ENCODE measurements around the gene CORO7.
A peak's percentile ranks its signal among the peaks of the same experiment; 100 is the strongest.

The CORO7 gene

DNA sequence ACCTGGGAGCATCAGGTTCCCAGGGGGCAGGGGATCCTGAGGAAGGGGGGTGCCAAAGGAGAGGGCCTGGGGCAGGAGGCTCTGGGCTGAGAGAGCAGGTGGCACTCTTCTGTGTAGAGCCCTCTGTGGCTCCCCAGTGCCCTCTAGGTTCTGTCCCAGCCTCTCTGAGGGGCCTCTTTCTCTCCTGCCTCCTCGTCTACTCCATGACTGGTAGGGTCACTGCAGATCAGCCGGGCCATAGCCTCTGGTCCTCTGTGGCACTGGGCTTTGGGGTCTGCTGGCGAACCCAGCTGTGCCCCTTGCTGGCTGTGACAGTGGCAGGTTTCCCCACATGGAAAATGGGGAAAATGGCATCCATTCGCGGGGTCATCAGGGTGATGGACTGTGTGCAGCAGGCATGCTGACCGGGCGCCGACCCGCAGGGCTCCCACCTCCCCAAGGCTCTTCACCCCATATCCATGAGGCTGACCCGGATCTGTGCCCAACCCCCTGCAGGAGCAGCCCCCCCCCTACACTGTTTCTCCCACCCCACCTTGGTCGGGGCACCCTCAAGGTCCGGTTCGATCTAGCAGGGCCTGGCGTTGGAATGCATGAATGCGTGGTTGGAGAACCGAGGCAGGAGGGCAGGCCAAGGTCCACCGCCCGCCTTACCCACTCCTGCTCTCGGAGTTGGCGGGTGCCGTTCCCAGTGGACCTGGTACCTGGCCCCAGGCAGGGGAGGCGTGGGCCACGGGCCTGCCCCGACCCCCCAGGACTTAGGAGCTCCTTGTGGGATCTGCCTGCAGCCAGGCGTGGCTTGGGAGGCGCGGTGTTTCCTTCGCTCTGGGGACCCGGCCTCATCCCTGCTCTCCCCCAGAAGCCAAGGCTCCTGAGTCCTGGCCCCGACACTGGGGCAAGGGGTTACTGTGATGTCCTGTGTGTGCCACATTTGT lies 94.0 kb downstream of the CORO7 start:
- no peaks in the 10 kb centered on the region for H3K36me3 Mint-ChIP-seq
- ATAC-seq (ENCODE audit: low read depth) (no peak), DNase-seq (ENCODE audit: low spot score in 2 of 2) (no peak)
- peaks cover 11% of the 10 kb centered on the region for H3K4me1 Mint-ChIP-seq
- no peak overlapping the region for H3K4me3 Mint-ChIP-seq
- H3K27ac Mint-ChIP-seq = no peak overlapping the region
- H3K27me3 Mint-ChIP-seq = peaks cover 2% of the 10 kb centered on the region
- H3K9me3 Mint-ChIP-seq = no peaks in the 10 kb centered on the region

DNA sequence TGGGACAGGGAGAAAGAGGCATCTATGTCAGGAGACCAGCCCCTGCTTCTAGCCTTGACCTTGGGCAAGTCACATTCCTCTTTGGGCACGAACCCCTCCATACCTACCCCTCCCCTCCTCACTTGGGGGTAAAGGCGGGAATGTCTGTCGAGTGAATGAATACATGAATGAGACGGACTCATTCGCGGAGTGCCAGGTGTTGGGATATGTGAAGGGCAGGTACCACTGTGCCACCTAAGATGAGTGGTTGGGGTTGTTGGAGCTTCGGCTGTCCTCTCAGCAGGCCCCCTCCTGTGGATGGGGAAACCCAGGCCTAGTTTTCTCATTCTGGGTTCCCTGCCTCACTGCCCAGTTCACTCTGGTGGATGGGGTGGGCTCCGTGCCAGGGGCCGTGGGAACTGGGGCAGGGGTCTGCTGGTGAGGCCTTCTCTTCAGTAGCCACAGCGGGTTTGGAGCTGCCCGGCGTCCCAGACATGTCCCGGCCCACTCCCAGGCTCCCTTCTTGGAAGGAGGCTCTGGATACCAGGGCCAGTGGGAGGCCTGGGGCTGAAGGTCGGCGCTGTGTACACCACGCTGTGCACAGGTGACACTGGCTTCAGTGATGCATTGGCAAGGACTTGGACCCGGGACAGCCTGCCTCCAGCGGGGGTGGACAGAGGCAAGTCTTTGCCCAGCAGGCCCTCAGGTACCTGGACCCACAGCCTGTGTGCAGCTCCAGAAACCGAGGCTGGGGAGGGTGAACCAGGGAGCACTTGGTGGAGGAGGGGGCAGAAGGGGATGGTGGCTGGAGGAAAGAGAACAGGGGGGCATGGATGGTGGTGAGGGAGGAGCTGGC lies 94.9 kb downstream of the CORO7 start:
- no peaks in the 10 kb centered on the region for H3K9me3 Mint-ChIP-seq
- ATAC-seq (ENCODE audit: low read depth) (no peak), DNase-seq (ENCODE audit: low spot score in 2 of 2) (no peak)
- no peaks in the 10 kb centered on the region for H3K36me3 Mint-ChIP-seq
- H3K27ac Mint-ChIP-seq = no peak overlapping the region
- peaks cover 2% of the 10 kb centered on the region for H3K27me3 Mint-ChIP-seq
- H3K4me1 Mint-ChIP-seq = peaks cover 11% of the 10 kb centered on the region
- no peak overlapping the region for H3K4me3 Mint-ChIP-seq

DNA sequence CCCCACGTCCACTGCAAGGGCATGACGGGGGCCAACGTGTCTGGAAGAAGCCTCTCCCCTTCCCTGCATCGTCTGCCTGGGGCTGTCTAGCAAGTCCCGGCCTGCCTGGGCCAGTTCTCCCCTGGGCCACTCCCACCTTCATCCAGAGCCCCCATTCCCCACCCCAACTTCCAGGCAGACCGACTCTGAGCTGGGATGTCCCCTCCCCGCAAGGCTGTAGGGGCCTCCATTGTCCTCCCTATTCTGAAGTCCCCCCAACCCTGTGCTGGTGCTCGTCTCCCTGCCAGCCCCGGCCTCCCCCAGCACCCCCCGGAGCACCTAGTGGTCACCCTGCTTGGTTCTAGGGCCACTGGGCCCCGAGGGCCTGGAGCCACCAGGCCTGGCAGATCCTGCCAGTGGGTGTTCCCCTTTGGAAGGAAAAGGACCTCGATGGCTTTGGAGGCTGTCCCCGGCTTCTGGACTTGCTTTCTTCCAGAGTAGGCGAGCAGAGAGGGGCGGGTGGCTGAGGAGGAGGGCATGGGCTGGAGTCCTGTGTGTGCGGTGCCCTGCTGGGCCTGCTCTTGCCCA lies 95.7 kb downstream of the CORO7 start:
- ATAC-seq (ENCODE audit: low read depth) (no peak), DNase-seq (ENCODE audit: low spot score in 2 of 2) (no peak)
- H3K9me3 Mint-ChIP-seq = no peaks in the 10 kb centered on the region
- peaks cover 2% of the 10 kb centered on the region for H3K27me3 Mint-ChIP-seq
- H3K4me1 Mint-ChIP-seq = peaks cover 11% of the 10 kb centered on the region
- H3K36me3 Mint-ChIP-seq = no peaks in the 10 kb centered on the region
- H3K4me3 Mint-ChIP-seq = no peak overlapping the region
- H3K27ac Mint-ChIP-seq = no peak overlapping the region

DNA sequence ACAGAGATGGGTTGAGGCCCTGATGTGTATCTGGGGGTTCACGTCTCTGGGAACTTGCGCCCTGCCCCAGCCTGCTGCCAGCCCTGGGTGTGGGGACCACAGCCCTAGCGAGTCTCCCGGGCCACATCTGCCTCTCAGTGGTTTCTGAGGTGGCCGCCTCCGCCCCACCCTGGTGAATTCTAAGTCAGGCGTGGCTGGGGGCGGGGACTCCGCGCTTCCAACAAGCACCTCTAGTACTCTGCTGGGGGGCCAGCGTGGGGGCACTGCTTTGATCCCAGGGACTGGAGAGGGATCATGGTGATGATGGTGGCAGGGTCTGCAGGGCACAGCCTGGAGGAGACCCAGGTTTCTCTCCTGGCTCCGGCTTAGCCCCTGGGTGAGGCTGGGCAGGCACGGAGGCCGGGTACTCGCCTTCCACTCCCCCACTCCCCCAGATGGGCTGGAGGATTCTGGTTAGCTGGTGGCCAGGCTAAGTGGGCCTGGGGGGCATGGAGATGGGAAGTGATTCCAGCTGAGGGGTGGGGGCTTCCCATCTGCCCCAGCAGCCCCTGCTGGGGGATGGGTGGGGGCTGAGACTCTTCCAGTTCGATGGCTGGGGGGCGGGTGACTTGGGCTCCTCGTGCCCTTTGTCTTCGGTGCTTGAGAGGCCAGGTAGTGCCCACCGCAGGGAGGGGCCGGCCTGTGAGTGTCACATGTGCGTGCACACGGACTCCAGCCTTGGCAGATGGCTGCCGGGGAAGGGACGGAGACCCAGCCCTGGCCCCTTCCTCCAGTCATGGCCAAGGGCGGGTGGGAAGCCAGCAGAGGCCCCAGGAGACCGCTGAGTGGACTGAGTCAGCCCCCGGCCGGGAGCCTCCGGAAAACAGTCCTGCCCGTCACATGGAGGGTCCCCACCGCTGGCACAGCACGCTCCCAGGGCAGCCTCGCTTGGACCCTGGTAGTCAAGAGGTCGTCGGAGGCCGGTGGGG lies 96.7 kb downstream of the CORO7 start:
- no peak overlapping the region for H3K27ac Mint-ChIP-seq
- H3K9me3 Mint-ChIP-seq = no peaks in the 10 kb centered on the region
- DNase-seq (ENCODE audit: low spot score in 2 of 2) (peak; percentile 66 to 69), ATAC-seq (ENCODE audit: low read depth) (peak; percentile 91)
- peak overlapping the region; percentile 59 for H3K4me3 Mint-ChIP-seq
- H3K36me3 Mint-ChIP-seq = no peaks in the 10 kb centered on the region
- H3K27me3 Mint-ChIP-seq = peaks cover 2% of the 10 kb centered on the region
- H3K4me1 Mint-ChIP-seq = peaks cover 8% of the 10 kb centered on the region

DNA sequence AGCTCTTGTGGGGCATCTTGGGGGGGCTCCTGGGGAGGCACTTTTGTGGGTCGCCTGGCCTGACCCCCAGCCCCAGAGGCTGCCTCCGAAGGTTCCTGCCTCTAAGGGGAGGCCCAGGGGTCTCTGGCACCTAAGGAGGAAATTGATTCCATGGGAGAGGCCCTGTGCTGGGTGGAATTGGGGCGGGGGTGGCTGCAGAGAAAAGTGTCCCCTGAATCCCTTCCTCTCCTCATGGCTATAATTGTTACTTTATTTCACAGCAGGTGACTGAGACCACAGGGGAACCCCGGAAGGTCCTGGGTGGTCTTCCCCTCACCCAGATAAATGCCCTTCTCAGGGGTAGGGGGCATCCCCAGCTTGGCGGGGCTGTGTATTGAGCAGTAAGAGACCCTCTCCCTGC lies 97.4 kb downstream of the CORO7 start:
- DNase-seq (ENCODE audit: low spot score in 2 of 2) = no peak
- Mint-ChIP-seq H3K9me3 (no peaks in the 10 kb centered on the region), H3K4me1 (peaks cover 14% of the 10 kb centered on the region), H3K27me3 (peaks cover 9% of the 10 kb centered on the region), H3K4me3 (no peak overlapping the region), H3K27ac (no peak overlapping the region), H3K36me3 (peaks cover 1% of the 10 kb centered on the region)
- no peak for ATAC-seq (ENCODE audit: low read depth)

DNA sequence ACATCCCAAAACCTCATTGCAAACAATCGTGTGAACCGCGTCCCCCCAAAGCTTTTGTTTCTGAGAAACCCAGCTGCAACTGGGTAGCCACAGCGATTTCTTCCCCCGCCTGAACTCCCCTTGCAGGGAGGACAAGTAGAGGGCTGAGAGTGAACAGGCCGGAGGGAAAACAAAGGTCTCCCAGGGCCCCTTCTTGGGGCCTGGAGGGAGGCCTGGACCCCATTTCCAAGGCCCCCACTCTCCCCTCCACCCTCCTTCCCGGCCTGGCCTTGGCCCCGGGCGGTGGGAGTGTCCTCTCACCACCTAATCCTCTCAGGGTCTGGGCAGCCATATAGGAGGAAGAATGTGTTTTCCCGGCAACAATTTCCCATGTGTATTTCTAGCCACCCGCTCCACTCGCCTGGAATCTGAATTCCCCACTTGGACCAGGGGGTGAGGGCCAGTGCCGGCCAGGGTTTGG lies 97.9 kb downstream of the CORO7 start:
- Mint-ChIP-seq H3K9me3 (no peaks in the 10 kb centered on the region), H3K36me3 (peaks cover 1% of the 10 kb centered on the region), H3K27me3 (peaks cover 9% of the 10 kb centered on the region), H3K27ac (no peak overlapping the region), H3K4me1 (peaks cover 14% of the 10 kb centered on the region), H3K4me3 (no peak overlapping the region)
- DNase-seq (ENCODE audit: low spot score in 2 of 2) = no peak
- ATAC-seq (ENCODE audit: low read depth) = no peak

DNA sequence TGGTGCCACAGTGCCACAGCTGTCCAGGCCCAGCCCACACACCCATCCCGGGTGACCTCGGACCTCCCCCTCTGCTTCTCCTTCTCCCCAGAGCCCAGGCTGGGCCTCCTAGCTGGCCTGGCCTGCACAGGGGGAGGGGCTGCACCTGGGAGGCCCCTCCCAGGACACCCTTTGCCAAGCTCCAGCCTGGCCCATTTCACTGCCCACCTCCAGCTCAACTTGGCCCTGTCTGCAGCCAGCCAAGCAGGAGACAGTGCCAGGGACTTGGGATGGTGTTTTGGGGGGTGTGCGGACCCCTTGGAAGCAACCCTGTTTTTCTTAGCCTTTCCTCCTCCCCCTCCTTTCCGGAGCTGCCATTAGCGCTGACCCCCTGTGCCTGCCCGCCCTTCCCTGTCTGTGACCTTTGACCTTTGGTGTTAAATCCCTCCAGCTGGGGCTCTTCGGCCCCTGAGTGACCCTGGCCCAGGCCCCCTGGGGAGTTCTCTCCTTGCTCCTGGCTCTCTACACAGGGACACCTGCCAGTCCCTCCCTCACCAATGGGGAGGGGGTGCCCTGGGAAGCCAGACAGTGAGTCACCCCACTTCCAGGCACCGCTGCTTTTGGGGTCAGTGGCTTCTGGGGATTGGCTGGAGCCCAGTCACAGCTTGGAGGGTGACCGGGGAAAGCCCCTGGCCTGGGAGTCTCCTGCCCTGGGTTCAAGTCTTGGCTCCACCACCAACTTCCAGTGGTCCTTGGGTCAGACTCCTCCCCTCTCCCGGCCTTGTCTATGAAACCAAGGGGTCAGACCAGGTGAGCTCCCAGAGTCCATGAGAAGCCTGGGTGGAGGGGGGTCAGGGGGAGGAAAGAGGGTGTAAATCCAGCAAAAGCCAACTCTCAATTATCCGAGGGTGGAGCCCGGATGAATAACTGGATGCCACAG lies 98.6 kb downstream of the CORO7 start:
- no peak for DNase-seq (ENCODE audit: low spot score in 2 of 2)
- Mint-ChIP-seq H3K9me3 (no peaks in the 10 kb centered on the region), H3K27ac (no peak overlapping the region), H3K36me3 (peaks cover 1% of the 10 kb centered on the region), H3K4me3 (peak overlapping the region; percentile 25), H3K4me1 (peaks cover 14% of the 10 kb centered on the region), H3K27me3 (peaks cover 9% of the 10 kb centered on the region)
- no peak for ATAC-seq (ENCODE audit: low read depth)

DNA sequence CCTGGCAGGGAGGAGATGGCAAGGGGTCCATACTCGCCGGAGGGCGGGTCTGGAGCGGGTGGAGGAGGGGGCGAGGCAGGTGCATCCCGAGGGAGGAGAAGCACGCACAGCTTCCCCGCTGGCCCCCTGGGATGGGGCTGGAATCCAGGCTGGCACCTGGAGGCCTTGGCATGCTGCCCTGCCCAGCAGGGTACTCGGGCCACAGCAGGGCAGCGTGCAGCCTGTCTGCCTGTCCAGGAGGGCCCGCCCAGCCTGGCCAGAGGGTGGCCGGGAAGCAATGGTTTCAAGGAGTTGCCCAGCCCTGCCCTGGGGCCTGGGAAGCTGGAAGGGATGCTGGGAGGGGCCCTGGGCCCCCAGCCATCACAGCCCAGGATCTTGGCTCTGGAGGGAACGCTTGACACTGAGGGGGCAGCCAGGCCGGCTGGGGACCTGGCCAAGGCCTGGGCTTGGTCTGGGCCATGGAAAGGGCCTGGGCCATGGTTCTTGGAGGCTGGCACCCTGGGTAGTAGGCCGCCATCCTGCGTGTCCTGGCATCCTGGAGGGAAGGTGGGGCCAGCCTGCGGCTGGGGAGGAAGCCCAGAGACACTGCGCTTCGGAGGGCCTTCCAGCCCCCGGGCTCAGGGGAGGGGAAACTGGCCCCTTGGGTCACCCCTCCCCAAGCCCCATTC lies 99.4 kb downstream of the CORO7 start:
- Mint-ChIP-seq H3K4me3 (no peak overlapping the region), H3K27me3 (peaks cover 9% of the 10 kb centered on the region), H3K4me1 (peaks cover 14% of the 10 kb centered on the region), H3K36me3 (peaks cover 1% of the 10 kb centered on the region), H3K9me3 (no peaks in the 10 kb centered on the region), H3K27ac (no peak overlapping the region)
- no peak for ATAC-seq (ENCODE audit: low read depth)
- DNase-seq (ENCODE audit: low spot score in 2 of 2) = no peak

DNA sequence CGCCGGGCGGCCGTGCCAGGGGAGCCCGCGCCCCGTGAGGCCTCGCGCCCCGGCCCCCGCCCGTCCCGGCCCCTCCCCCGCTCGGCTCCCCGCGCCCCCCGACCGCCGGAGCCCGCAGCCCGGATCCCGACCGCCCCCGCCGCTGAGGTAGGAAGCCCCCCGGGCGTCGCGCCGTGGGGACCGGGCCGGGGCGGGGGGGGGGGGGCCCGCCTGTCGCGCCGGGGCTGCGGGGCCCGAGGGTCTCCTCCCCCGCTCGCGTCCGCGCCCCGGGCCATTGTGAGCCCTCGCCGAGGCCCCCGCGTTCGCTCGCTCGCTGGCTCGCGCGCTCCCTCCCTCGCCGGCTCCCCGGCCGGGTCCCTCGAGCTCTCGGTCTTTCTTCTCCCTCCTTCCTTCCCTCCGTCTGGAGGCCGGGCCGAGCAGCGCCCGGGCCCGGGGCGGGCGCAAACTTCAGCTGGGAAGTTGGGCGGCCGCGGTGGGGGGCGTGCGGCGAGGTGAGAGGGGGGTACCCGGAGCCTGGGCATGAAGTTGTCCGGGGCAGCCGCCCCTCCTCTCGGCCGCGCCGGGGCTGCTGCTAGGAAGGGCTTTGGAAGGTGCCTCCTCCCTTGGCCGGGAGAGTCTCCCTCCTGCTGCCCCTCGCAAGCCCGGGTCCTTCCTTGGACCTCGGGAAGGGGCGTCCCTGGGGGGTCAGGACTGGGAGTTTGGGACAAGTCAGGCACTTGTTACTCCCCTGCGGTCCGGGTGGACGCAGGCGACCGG lies 100.1 kb downstream of the CORO7 start:
- H3K4me1 Mint-ChIP-seq = peaks cover 14% of the 10 kb centered on the region
- DNase-seq (ENCODE audit: low spot score in 2 of 2) (no peak), ATAC-seq (ENCODE audit: low read depth) (no peak)
- no peak overlapping the region for H3K27ac Mint-ChIP-seq
- peak overlapping the region; percentile 41 for H3K4me3 Mint-ChIP-seq
- H3K27me3 Mint-ChIP-seq = peaks cover 9% of the 10 kb centered on the region
- no peaks in the 10 kb centered on the region for H3K9me3 Mint-ChIP-seq
- peaks cover 1% of the 10 kb centered on the region for H3K36me3 Mint-ChIP-seq

DNA sequence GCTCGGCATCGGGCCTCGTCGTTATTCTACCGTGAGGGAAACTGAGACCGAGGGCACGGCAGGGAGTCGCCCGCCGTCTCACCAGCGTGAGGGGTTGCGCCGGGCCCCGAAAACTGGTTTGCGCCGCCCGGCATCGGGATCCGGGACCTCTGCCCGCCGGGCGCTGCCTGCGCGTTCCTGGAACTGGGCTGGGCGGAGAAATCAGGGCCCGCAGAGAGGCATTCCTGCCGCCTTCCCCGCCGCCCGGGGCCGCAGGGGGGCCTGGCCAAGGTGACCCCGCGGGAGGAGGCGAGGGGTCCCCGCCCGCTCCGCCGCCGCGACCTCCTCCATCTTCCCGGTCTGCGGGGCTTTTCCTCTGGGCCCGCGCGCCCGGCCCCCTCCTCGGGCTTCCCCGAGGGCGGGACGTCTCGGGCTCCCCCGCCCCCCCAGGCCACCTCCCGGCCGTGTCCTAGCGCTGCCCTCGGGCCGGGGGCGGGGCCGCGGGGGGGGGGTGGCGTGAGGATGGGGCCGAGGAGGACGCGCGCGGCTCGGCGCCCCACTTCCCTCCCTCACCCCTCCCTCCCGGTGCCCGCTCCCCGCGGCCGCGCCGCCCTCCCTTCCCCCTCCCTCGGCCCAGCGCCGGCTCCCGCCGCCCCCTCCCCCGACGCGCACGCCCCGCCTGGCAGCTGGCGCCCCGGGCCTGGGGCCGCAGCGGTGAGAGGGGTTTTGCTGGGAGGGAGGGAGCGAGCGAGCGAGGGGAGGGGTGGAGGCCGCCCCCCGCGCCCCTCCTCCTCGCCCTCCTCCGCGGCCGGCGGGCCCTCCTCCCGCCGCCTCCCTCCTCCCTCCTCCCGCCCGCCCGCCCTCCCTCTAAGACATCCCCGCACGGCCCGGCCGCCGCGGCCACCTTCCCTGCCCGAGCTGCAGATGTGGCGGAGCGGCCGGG lies 100.9 kb downstream of the CORO7 start, which contains the start of gene GLIS2:
Gene GLIS2 (plus strand): TSS at position 882 of the 922 bp plus-strand sequence. CDS start 16,214 bp downstream, outside the sequence.
- no peaks in the 10 kb centered on the region for H3K9me3 Mint-ChIP-seq
- ATAC-seq (ENCODE audit: low read depth) (no peak), DNase-seq (ENCODE audit: low spot score in 2 of 2) (no peak)
- H3K36me3 Mint-ChIP-seq = peaks cover 1% of the 10 kb centered on the region
- H3K4me3 Mint-ChIP-seq = peak within 1 kb of the TSS; percentile 93
- H3K27me3 Mint-ChIP-seq = peaks cover 9% of the 10 kb centered on the region
- peaks cover 14% of the 10 kb centered on the region for H3K4me1 Mint-ChIP-seq
- H3K27ac Mint-ChIP-seq = peak within 1 kb of the TSS; percentile 58

Data from memory B cell (primary cell).